GM18499 (cell line): ENCODE data around the gene CCNE1.
A peak's percentile ranks its signal among the peaks of the same experiment; 100 is the strongest.

Experiments
- ATAC-seq: cut with Tn5 transposase; IDR thresholded peaks from one replicate; pipeline ENCODE4 v1.9.1; 2021; ENCODE audit warnings: moderate number of reproducible peaks; ENCODE audit not compliant: insufficient read depth, unreplicated experiment

Gene CCNE1

DNA sequence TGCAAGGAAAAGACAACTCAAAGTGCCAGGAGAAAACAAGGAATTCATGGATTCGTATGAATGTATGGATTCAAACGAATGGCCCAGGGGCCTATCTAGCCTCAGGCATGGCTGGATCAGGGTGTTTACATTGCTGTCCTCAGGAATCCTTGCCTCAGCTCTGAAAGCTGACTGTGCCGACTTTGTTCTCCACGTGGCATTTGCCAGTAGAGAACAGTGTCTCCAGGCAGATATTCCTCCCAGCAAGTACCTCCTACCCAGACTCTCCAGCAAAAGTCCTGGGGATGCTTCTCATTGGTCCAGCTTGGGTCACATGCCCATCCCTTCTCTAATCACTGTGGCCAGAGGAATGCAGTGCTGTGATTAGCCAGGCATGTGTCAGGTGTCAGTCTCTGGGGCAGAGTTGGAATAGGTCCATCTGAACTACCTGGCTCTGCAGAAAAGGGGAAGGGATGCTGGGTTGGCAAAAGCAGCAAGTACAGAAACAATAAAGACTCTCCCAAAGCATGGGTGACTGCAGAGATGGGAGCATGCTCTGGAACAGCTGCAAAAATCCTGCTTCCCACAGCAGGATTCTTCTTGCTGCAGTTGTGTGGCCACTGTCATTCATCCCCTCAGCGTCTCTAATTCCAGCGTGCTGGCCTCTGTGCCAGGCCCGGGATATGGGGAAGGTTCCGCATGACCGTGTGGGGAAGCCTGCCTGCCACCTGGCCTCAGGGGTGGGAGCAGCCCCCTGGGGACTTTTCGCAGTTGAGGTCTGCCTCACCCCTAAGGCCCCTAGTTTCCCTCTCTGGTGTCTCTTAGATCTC is 30.0 kb downstream of the CCNE1 start:
- no peak for ATAC-seq

DNA sequence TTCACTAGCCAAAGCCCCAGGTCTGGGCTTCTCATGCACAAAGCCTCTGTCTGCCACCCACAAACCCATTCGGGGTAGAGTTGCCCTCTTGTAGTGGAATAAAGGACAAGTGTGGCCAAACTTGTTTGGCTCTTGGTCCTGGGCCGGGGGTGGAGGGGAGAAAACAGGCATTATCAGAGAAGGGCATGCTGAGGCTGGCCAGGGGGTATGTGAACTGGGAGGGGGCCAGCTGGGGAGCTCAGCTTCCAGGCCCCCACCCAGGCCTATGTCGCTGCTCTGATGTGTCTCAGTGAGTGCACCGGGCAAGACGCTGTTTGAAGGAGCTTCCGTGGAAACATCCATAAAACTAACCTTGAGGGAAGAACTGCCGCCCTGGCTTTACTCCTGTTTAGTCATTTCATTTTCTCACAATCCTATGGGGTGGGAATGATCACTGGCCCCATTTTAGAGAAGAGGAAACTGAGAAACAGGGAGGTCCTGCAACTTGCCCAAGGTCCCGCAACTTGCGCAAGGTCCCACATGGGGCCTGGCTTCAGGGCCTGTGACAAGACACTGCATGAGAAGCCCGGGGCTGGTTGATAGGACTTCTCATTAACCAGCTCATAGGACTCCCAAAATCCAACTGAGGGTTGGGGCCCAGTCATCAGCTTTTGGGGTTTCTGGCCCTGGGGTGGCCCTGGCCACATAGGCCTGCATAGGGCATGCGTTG is 30.8 kb downstream of the CCNE1 start:
- ATAC-seq, result no peak

DNA sequence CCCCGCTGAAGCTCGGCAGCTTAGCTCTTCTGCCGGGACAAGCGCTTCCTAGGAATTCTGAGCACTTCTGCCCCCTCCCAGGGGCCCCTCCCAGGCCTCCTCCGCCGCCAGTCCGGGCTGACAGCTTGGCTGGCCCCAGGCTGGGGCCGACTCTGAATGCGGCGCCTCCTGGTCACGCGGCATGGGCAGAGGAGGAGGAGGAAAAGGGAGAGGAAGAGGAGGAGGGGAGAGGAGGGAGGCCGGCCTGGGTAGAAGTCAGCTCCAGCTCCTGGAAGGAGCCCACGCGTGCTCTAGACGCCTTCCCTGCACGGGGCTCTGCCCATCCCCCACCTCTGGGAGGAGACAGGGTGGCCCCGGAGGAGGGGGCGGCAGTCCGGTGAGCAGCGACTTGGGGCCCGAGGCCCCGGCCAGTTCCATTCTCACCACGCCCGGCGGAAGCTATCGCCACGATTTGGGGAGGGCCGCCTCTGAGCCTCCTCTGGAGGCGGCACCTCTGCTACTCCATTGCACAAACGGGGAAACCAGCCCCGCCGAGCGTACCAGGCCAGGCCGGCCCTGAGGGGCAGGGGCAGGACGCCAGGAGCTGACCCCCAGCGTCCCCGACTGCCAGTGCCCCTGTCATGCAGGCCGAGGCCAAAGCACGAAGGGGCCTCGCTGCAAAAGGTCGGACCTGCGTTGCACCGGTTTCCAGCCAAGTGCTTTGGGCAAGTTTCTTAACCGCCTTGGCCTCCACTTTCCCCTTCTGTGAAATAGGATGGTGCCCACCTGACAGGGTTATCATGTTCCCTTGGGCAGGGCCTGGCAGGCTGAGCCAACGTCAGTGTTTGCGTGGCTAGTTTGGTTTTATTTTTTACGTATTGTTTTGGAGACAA is 31.6 kb downstream of the CCNE1 start:
- ATAC-seq, result no peak

DNA sequence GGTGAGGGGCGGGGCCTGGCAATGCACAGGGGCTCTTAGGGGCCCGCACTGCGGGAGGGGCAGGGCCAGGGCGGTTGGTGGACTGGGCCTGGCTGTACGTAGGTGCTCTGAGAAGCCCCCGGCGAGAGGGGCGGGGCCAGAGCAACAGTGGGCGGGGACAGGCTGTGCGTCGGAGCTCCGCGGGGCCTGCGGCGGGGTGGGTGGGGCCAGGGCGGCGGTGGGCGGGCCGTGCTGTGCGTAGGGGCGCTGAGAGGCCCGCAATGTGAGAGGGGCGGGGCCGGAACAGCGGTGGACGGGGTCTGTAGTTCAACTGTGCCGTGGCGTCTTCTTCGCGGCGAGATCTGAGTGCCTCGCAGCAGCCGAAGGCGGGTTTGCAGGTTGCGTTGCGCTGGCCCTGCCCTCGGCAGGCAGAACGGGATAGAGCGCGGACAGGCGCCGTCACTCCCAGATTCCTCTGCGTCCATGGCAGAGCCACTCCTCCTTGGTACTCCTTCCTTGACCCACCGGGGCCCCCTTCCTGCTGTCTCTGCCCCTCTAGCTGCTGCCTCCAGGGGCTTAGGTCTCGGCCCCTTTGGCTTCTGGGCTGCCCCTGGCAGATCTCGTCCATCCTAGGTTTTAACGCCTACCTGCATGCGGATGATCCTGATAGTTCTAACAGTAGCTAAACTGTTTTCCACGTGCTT is 33.2 kb downstream of the CCNE1 start:
- ATAC-seq, result no peak

DNA sequence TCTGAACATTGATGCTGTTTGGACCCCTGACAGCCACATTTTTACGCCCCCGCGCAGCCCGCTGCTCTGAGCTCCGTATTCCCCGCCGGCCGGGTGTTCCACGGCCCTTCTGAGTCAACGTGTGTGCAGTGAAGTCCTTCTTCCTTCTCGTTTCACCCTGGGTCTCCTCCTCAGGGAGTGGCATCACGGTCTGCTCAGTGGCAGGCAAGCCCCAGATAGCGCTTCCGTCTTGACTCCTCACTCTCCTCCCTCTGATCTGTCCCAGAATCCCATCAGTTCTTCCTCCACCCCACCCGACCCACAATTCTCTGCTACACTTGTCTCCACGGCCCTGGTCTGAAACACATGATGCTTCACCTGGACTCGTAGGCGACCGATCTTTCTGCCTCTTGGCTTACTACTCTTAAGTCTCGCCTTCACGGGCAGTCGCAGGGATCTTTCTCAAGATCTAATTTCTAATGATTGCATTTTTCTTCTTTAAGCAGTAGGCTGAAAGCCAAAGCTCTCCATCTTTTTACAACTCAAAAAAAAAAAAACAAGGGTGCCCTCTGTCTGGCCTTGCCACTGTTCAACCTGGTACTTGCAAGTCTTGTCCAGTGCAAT is 33.9 kb downstream of the CCNE1 start:
- ATAC-seq, result no peak

DNA sequence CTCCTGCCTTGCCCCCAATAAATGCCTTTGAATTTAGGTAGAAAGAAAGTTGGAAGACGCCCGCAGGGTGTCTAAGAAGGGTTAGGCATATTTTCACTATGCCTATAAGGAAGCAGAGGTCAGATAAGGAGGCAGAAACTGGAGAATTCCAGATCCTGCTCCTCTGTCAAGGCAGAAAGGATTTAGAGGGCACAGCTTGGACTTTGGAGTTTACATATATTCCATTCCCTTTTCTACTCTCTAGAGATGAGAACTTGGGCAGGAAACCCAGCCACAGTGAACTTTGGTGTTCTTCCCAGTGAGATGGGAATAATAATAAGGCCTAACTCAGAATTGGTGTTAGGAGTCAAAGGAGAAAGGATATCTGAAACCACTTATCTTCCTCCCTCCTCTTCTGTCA is 37.4 kb downstream of the CCNE1 start:
- no peak for ATAC-seq

DNA sequence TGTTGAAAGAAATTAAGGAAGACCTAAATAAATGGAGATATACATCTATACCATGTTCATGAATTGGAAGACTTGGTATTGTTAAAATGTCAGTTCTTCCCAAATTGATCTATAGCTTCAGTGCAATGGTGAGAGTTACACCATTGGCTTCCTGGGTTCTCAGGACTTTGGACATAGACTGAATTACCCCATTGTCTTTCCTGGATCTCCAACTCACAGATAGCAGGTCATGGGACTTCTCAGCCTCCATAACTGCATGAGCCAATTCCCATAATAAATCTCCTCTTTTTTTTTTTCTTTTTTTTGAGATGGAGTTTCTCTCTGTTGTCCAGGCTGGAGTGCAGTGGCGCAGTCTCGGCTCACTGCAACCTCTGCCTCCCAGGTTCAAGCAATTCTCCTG is 38.7 kb downstream of the CCNE1 start:
- ATAC-seq, result no peak

DNA sequence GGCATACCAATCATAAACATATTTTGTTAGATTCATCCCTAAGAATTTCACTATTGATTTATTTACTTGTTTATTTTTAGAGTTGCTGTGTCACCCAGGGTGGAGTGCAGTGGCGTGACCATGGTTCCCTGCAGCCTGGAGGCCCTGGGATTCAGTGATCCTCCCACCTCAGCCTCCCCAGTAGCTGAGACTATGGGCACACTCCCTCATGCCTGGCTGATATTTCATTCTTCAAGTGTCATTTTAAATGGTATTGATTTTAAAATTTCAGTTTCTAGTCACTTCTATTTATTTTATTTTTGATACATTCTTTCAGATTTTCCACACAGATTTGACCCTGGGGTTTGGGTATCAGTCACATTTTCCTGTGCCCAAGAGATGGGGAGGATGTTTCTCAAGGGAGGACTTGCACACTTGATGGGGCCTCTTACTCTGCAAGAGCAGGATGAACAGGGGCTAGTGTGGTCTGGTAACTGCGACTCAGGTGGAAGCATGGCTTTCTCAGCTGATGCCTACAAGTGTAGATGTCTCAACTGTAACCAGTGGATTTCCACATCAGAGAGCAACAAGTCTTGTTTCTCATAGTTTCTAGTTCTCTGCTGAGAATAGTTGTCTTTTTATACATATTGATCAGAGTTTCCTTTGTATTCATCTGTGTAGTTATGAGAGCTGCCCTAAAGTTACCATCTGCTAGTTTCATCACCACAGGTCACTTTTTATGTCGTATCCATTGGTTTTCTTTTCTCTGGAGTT is 40.2 kb downstream of the CCNE1 start:
- peak; percentile 78 for ATAC-seq

DNA sequence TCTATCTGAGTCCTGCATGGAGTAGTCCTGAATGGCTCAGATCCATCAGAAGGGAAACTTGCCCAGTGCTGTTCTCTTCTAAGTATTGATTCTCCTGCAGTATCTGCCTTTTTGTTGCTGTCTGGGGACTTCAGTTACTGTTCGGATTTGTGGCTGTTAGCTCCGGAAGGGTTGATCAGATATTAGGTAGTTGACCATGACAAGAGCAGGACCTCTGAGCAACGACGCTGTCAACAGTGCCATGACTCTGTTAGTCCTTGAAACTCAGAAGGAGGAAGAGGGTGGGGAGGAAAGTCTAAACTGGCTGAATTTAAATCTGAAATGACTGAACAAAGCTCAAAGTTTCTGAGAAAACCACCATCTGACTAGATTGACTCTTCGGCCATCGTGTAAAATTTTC is 42.2 kb downstream of the CCNE1 start:
- no peak for ATAC-seq

DNA sequence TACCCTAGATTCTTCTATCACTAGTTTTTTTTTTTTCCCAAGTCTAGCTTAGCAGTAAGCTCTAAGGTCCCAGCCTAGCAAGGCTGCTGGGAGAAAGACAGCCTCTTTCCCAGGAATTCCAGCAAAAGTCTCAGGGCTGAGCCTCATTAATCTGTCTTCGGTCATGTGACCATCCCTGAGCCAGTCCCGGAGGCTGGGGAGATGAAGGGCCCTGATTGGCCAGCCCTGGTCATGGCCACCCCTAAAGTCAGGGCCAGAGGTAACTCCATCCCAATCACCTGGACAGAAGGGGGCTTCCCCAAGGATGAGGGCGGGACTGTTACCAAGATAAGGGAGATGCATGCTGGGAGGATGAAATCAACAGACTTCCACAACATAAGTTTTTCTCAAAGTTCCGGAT is 43.3 kb downstream of the CCNE1 start:
- ATAC-seq, result no peak

DNA sequence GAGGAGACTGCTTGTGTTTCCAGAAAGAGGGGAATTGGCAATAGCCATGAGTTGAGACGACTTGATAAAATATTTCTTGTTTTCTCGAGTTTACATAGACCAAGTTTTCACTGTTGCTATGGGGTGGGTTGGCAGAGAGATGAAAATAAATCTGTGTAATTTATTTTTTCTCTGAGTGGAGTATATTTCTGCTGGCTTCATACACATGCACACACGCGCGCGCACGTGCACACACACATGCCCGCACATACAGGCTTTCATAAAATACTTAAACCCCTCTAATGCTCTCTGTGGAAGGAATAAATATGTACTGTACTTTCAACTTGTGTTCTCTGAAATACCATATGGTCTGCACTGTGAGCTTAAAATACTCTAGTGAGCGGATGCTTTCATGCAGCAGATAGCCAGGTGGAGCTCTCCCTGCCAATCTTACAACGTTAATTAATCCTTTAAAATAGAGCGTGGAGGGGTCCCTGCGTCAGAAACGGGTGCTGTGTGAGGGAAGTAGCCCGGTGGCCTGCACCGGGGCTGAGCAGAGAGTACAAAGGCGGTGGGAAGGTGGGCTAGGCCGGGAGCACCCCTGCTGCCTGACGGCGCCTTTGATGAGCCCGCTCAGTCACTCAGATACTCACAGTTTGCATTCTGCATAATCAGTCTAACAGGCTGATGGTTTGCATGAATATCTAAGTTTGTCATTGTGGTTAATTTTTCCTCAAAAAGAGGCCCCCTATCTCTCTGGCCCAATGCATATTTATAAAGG is 44.1 kb downstream of the CCNE1 start:
- ATAC-seq, result no peak

DNA sequence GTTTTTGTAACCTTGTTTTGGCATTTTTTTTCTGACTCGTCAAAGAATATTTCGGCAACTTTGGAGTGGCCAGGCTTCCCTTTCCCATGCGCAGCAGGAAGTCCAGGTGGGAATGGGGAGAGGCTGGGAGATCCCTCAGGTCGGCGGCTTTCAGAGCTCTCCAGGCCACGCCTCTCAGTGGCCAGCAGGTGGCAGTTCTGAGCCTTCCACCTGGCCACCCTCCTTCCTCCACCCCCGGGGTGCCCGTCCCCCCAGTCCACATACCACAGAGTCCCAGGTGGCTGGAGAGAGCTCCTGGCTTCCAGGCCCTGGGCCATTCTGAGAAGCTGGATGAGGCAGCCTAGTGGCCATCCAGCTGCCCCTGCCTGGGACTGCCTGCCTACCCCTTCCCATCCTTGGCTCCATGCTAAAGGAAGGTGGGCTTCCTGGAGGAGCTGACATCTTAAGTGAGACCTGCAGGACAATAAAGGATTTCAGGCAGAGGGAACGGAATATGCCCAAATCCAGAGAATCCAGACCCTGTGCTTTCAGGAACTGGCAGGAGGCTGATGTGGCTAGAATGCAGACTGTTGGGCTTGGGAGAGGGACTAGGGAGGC is 46.3 kb downstream of the CCNE1 start:
- no peak for ATAC-seq

DNA sequence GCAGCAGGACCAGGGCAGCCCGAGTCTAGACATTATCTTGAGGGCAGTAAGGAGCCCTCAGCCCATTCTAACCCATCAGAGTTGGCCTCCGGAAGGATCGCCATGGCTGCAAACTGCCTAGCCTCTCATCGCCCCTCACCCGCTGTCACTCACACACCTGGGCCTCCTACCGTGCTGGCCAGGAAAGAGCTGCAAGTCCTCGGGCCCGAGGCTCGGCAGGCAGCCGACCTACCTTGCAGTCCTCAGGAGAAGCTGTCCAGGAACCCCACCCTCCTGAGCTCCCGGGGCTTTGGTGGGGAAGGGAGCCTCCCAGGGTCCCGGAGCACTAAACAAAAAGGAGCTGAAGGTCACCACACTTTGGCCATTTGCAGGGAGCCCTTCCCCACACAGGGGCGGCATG is 46.8 kb downstream of the CCNE1 start:
- no peak for ATAC-seq

DNA sequence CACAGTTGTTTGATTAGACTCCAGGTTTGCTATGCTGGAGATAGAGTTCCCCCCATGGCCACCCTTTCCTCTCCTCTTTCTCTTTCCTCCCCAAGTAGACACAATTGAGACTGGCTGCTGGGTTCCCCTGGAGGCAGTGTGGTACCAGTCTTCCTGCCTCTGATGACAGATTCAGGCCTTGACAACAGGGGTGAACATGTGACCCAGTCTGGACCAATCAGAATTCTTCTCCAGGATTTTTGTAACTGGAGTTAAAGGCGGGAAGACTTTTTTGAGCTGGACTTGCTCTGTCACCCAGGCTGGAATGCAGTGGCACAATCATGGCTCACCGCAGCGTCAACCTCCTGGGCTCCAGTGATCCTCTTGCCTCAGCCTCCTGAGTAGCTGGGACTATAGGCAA is 48.7 kb downstream of the CCNE1 start:
- ATAC-seq, result no peak

DNA sequence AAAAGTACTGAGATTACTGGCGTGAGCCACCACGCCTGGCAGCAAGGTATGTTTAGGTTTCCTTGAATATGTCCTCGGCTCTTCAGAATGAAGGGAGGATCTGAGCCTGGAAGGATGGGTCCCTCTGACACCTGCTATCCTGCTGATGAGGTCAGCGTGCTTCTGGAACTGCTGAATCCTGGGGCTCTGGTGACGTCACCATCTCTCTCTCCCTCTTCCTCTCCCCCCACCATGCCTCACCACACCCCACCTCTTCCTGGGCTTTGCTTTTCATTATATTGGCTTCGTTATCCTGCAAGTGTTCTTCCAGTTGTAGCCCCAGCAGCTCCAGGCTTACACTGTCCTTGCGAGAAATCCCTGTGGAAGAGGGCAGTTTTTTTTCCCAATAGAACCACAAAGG is 49.8 kb downstream of the CCNE1 start:
- ATAC-seq, result no peak

DNA sequence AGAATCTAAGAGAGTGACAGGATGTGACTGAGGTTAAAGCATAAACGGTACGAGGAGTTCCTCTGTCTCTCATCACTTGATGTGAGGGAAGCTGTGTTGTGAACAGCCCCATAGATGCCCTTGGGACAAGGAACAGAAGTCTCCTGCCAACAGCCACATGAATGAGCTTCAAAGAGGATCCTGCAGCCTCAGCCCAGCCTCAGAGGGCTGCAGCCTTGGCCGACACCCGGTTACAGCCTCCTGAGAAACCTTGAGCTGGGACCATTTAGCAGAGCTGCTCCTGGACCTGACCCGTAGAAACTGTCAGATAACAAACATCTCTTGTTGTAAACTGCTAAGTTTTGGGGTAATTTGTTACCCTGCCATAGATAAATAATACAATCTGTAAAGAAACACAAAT is 54.2 kb downstream of the CCNE1 start:
- ATAC-seq, result no peak

DNA sequence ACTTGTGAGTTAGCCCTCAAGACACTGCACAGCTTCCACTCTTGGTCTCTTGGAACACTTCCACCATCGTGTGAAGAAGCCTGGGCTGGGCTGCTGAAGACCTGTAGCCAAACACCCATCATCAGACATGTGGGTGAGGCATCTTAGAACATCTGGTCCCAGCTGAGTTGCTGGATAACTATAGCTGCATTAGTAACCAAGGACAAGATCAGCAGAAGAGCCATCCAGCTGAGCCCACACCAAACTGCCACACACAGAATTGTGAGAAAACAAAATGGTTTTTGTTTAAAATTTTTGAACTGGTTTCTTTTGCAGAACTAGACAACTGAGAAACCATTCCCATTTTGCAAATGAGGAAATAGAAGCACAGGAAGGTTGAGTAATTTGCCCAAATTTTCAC is 56.2 kb downstream of the CCNE1 start:
- no peak for ATAC-seq

DNA sequence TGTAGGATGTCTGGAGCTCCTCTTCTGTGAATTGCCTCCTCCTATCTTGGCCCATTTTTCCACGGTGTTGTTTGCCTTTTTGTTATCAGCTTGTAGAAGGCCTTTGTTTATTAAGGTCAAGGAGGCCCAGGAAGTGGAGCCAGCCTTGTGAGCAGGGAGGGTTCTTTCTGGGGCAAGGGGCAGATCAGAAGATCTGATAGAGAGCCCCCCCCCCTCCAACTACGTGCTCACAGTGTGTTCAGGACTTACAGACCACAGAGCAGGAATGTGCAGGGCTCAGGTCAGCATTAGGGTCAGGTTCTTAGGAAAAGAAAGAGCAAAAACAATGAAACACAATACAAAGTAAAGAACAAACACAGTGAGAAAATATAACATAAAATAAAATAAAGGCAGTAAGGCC is 59.4 kb downstream of the CCNE1 start:
- ATAC-seq, result no peak
